HCT116 (cell line): ENCODE results near the gene CCBE1. TPM values are rescaled to one million over a fixed set of nuclear protein-coding genes. Genes with fewer than 3 reads are reported as not detected.

Experiments used
- ATAC-seq: fragments of 200-7000 bp; cut with Tn5 transposase; 2 replicates; pipeline ENCODE4 v1.9.1; 2020; ENCODE audit warnings: mild to moderate bottlenecking, moderate library complexity
- BruUV-seq: library from RNA; stranded (reverse); fragments of 400-500 nt; replicated peaks from 2 replicates; lab custom pipeline; 2021; lab: Mats Ljungman, UMichigan
- CTCF ChIA-PET: fragments of 300-600 bp; sonication (Branson Sonifier 250); formaldehyde crosslinking; loops from one replicate; lab custom pipeline; 2021; ENCODE audit warnings: antibody characterized with exemption; lab: Charles Lee
- POLR2A ChIA-PET: fragments of 300-600, 350-600 bp; sonication (Branson Sonifier 250); formaldehyde crosslinking; loops from one replicate; lab custom pipeline; 2021; ENCODE audit warnings: antibody characterized with exemption; lab: Charles Lee
- RAD21 ChIA-PET, 2 experiments: fragments of 300-600 bp; sonication (Branson Sonifier 250); formaldehyde crosslinking; loops; one replicate each; lab custom pipeline; 2023; ENCODE audit warnings: low total read pairs in 2 of 2; ENCODE audit not compliant: uncharacterized antibody in 2 of 2, unreplicated experiment in 2 of 2, low non-redundant PET in 1 of 2; lab: Charles Lee
- DNase-seq: peaks from one replicate; pipeline ENCODE4 v3.0.0-alpha.2; 2010; ENCODE audit warnings: low read depth, low spot score
- H2AFZ ChIP-seq: fragments of 200-600 bp; shearing (Covaris generic), sonication (generic); 2 replicates; pipeline ENCODE4 v1.6.1; 2017; ENCODE audit warnings: low read depth, mixed run types, mixed read lengths, antibody characterized with exemption, low read length; ENCODE audit not compliant: poor library complexity, severe bottlenecking
- H3K27ac ChIP-seq: 2 replicates; pipeline ENCODE4 v1.5.1; 2012; ENCODE audit warnings: low read depth, low read length
- H3K27me3 ChIP-seq: fragments of 200-600 bp; sonication (generic); 2 replicates; pipeline ENCODE4 v1.6.1; 2016; ENCODE audit warnings: mixed run types, low read length, mixed read lengths; ENCODE audit not compliant: insufficient read depth
- H3K36me3 ChIP-seq, 2 experiments: fragments of 200-500 bp in 1 of 2; fragments of 200-600 bp in 1 of 2; sonication (Bioruptor generic) in 1 of 2; sonication (generic) in 1 of 2; 2 replicates each; pipeline versions ENCODE4 v1.5.1 to v1.6.1; 2014 to 2016; ENCODE audit warnings: low read length in 2 of 2, inconsistent platforms in 1 of 2, mixed read lengths in 1 of 2, mixed run types in 1 of 2; ENCODE audit not compliant: insufficient read depth in 2 of 2, control insufficient read depth in 1 of 2
- H3K4me1 ChIP-seq, 2 experiments: fragments of 200-600 bp in 1 of 2; sonication (generic) in 1 of 2; 2 replicates each; pipeline versions ENCODE4 v1.5.1 to v1.6.1; 2012 to 2017; ENCODE audit warnings: low read length in 2 of 2, inconsistent platforms in 1 of 2, mild to moderate bottlenecking in 1 of 2, mixed read lengths in 1 of 2, mixed run types in 1 of 2, moderate library complexity in 1 of 2; ENCODE audit not compliant: insufficient read depth in 2 of 2, control insufficient read depth in 1 of 2
- H3K4me2 ChIP-seq: fragments of 200-600 bp; sonication (generic); 2 replicates; pipeline ENCODE4 v1.6.1; 2017; ENCODE audit warnings: mixed run types, low read length, mixed read lengths
- H3K4me3 ChIP-seq, 2 experiments: fragments of 200-600 bp in 1 of 2; sonication (generic) in 1 of 2; replicated peaks in 1 of 2; 2 replicates each; pipeline ENCODE4 v1.5.1; 2011 to 2016; ENCODE audit warnings: low read length in 2 of 2, control low read depth in 1 of 2, low read depth in 1 of 2, mild to moderate bottlenecking in 1 of 2, mixed read lengths in 1 of 2, mixed run types in 1 of 2
- H3K79me2 ChIP-seq: fragments of 200-600 bp; sonication (generic); 2 replicates; pipeline ENCODE4 v1.6.1; 2017; ENCODE audit warnings: mild to moderate bottlenecking, mixed run types, low read length, moderate library complexity, mixed read lengths; ENCODE audit not compliant: insufficient read depth
- H3K9ac ChIP-seq: fragments of 200-600 bp; sonication (generic); 2 replicates; pipeline ENCODE4 v1.6.1; 2016; ENCODE audit warnings: low read length, mixed read lengths
- H3K9me2 ChIP-seq: fragments of 200-600 bp; sonication (generic), shearing (Covaris generic); 2 replicates; pipeline ENCODE4 v1.6.1; 2017; ENCODE audit warnings: mixed run types, mild to moderate bottlenecking, moderate library complexity; ENCODE audit not compliant: insufficient read depth
- H3K9me3 ChIP-seq, 2 experiments: fragments of 200-500 bp in 1 of 2; fragments of 200-600 bp in 1 of 2; sonication (Bioruptor generic) in 1 of 2; sonication (generic) in 1 of 2; 2 replicates each; pipeline ENCODE4 v1.6.1; 2014 to 2017; ENCODE audit warnings: low read length in 2 of 2, mixed read lengths in 2 of 2, inconsistent platforms in 1 of 2, low read depth in 1 of 2, mild to moderate bottlenecking in 1 of 2, mixed run types in 1 of 2, moderate library complexity in 1 of 2; ENCODE audit not compliant: control insufficient read depth in 1 of 2, insufficient read depth in 1 of 2
- H4K20me1 ChIP-seq: fragments of 200-600 bp; sonication (generic), shearing (Covaris generic); 2 replicates; pipeline ENCODE4 v1.6.1; 2017; ENCODE audit warnings: mixed run types, mild to moderate bottlenecking, moderate library complexity; ENCODE audit not compliant: insufficient read depth
- CBX3 ChIP-seq: IDR thresholded peaks from 2 replicates; pipeline ENCODE4 v1.6.1; 2012; ENCODE audit warnings: low read depth
- CTCF ChIP-seq, 3 experiments: fragments of 200-600 bp in 1 of 3; sonication (generic) in 1 of 3; IDR thresholded peaks in 2 of 3; conservative IDR thresholded peaks in 1 of 3; 2 replicates each; pipeline ENCODE4 v1.5.1; 2012 to 2017; ENCODE audit warnings: low read depth in 2 of 3, low read length in 2 of 3, antibody characterized with exemption in 1 of 3, borderline replicate concordance in 1 of 3, control low read depth in 1 of 3, mild to moderate bottlenecking in 1 of 3, mixed read lengths in 1 of 3, mixed run types in 1 of 3, moderate library complexity in 1 of 3; ENCODE audit not compliant: insufficient read depth in 1 of 3
- ELF1 ChIP-seq: IDR thresholded peaks from 2 replicates; pipeline ENCODE4 v1.6.1; 2012; ENCODE audit warnings: low read depth, borderline replicate concordance
- JUND ChIP-seq: IDR thresholded peaks from 2 replicates; pipeline ENCODE4 v1.6.1; 2012
- POLR2AphosphoS5 ChIP-seq: IDR thresholded peaks from 2 replicates; pipeline ENCODE4 v1.6.1; 2011; ENCODE audit warnings: mild to moderate bottlenecking, low read depth, low read length, moderate library complexity
- RAD21 ChIP-seq: IDR thresholded peaks from 2 replicates; pipeline ENCODE4 v1.6.1; 2012; ENCODE audit warnings: low read depth, mild to moderate bottlenecking
- intact Hi-C: fragments of 100-400 bp; cut with micrococcal nuclease; formaldehyde crosslinking; loops from 2 replicates; pipeline ENCODE4 v1.10.0; 2022
- total RNA-seq: library from RNA; stranded (reverse); gene quantifications from one replicate; pipeline ENCODE4 v1.2.1, GENCODE V29; 2021; ENCODE audit not compliant: unreplicated experiment

The CCBE1 gene
- total RNA-seq, 1 experiment from 2014 or later = 0.84 TPM

GRCh38 chr18:59387687-59388565 lies 309.3 kb downstream of the CCBE1 start:
- no peak overlapping the region for H3K4me2 ChIP-seq
- ATAC-seq = no peak
- ChIA-PET CTCF (interaction anchor here (0.7 to 2.8 kb wide), 2 partner anchors 15 to 138 kb away, joined by 8 to 12 read pairs; no protein-coding TSS in a partner anchor), RAD21 (no interaction called here), POLR2A (no interaction called here)
- intact Hi-C loops = no loop called here
- H3K9me2 ChIP-seq = no peaks in the 10 kb centered on the region
- BruUV-seq = no TSS peak
- H3K36me3 ChIP-seq = no peaks in the 10 kb centered on the region
- H3K4me3 ChIP-seq = no peak overlapping the region
- H4K20me1 ChIP-seq = no peaks in the 10 kb centered on the region
- H3K27ac ChIP-seq = no peak overlapping the region
- H3K27me3 ChIP-seq = no peaks in the 10 kb centered on the region
- no peaks in the 10 kb centered on the region for H3K79me2 ChIP-seq
- H2AFZ ChIP-seq = no peak overlapping the region
- H3K4me1 ChIP-seq = no peaks in the 10 kb centered on the region
- H3K9me3 ChIP-seq = no peaks in the 10 kb centered on the region
- TF ChIP-seq CTCF (IDR thresholded peaks at IDR 0.05 in 2 of 3, conservative IDR thresholded peaks at IDR 0.05 in 1 of 3; ENCODE audit: borderline replicate concordance in 1 of 3, insufficient read depth in 1 of 3, low read depth in 2 of 3, low read length in 2 of 3) = no peak
- no peak for TF ChIP-seq CBX3
- no peak for TF ChIP-seq ELF1
- TF ChIP-seq POLR2AphosphoS5 = no peak
- no peak for TF ChIP-seq JUND
- no peak for TF ChIP-seq RAD21
- TF ChIP-seq, all 23 proteins: peak for 0
- no peak overlapping the region for H3K9ac ChIP-seq
- DNase-seq = no peak
